Measurements from ENCODE around the gene HES4.
A peak's percentile ranks its signal among the peaks of the same experiment; 100 is the strongest.

The HES4 gene, protein sequence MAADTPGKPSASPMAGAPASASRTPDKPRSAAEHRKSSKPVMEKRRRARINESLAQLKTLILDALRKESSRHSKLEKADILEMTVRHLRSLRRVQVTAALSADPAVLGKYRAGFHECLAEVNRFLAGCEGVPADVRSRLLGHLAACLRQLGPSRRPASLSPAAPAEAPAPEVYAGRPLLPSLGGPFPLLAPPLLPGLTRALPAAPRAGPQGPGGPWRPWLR

DNA sequence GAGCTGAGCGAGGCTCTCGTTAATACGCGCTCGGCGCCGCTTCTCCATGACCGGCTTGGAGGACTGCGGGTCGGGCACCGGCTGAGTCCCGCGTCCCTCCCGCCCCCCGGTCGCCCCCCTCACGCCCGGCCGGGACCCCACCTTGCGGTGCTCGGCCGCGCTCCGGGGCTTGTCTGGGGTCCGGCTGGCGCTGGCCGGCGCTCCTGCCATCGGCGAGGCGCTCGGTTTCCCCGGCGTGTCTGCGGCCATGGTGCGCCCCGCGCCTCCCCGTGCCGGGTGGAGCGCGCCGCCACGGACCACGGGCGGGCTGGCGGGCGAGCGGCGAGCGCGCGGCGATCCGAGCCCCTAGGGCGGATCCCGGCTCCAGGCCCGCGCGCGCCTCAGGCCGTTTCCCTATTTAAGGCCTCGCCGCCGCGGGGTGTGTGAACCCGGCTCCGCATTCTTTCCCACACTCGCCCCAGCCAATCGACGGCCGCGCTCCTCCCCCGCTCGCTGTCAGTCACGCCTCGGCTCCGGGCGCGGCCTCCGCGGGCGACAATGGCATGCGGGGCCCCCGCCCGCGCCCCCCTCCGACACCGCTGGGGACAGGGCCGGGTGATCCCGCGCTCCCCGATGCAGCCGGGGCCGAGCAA, at the start of gene HES4:
TSS of gene HES4 (minus strand) at position 373 of the 632 bp plus-strand sequence. CDS start at position 249, 124 bp downstream.
- DNase-seq, result peak; percentile 95

DNA sequence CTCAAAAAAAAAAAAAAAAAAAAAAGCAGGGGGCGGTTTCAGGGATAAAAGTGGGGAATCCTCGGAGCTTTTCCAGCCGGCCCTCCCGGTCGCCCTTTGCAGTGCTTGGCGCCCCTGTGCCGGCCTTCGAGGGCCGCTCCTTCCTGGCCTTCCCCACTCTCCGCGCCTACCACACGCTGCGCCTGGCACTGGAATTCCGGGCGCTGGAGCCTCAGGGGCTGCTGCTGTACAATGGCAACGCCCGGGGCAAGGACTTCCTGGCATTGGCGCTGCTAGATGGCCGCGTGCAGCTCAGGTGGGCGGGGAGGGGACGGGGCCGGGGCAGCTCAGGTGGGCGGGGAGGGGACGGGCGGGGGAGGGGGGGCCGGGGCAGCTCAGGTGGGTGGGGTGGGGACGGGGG, 48.9 kb upstream of the HES4 start:
- no peak for DNase-seq

DNA sequence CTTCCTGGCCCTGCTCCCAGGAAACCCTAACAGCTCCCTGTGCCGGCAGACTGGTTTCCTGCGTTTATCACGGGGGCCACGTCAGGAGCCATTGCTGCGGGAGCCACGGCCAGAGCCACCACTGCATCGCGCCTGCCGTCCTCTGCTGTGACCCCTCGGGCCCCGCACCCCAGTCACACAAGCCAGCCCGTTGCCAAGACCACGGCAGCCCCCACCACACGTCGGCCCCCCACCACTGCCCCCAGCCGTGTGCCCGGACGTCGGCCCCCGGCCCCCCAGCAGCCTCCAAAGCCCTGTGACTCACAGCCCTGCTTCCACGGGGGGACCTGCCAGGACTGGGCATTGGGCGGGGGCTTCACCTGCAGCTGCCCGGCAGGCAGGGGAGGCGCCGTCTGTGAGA, 48.1 kb upstream of the HES4 start:
- DNase-seq, result no peak

DNA sequence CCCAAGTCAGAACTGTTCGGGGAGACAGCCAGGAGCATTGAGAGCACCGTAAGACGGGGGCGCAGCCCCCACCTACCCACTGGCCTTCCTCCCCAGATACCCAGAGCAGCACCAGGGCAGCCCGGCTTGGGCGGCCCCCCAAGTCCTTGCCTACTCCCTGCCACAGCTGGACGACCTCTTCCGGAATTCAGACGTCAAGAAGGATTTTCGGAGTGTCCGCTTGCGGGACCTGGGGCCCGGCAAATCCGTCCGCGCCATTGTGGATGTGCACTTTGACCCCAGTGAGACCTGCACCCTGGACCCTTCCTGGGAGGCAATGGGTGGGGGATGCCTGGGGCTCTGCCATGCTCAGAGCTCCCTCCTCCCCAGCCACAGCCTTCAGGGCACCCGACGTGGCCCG, 47.5 kb upstream of the HES4 start:
- DNase-seq, result no peak

DNA sequence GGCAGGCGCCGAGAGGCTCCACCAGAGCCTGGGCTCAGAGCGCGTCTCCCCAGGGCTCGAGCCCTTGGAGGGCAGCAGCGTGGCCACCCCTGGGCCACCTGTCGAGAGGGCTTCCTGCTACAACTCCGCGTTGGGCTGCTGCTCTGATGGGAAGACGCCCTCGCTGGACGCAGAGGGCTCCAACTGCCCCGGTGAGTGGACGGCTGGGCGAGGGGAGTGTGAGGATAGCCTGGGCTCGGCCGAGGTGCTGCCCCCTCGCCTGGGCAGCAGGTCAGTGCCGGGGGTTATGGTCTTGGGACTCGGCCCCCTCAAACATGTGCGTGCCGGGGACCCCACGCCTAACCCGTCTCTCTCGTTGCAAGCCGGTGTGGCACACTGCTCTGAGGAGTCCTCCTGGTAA, 46.9 kb upstream of the HES4 start:
- DNase-seq, result no peak

DNA sequence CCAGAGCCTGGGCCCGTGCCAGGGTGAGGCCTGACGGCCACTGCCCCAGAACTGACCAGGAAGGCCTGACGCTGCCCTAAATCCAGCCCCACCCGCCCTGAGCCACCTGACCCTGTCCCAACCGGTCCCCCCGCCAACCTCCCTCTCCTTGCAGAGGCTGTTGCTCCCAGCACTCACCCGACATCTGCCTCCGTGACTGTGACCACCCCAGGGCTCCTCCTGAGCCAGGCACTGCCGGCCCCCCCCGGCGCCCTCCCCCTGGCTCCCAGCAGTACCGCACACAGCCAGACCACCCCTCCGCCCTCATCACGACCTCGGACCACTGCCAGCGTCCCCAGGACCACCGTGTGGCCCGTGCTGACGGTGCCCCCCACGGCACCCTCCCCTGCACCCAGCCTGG, 46.3 kb upstream of the HES4 start:
- no peak for DNase-seq

DNA sequence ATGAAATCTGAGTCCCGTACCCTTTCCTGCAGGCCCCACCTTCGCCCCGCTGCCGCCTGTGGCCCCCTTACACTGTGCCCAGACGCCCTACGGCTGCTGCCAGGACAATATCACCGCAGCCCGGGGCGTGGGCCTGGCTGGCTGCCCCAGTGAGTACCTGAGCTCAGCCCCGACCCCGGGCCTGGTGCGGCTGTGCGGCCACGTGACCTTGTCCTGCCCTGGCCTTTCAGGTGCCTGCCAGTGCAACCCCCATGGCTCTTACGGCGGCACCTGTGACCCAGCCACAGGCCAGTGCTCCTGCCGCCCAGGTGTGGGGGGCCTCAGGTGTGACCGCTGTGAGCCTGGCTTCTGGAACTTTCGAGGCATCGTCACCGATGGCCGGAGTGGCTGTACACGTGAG, 45.2 kb upstream of the HES4 start:
- DNase-seq, result no peak

DNA sequence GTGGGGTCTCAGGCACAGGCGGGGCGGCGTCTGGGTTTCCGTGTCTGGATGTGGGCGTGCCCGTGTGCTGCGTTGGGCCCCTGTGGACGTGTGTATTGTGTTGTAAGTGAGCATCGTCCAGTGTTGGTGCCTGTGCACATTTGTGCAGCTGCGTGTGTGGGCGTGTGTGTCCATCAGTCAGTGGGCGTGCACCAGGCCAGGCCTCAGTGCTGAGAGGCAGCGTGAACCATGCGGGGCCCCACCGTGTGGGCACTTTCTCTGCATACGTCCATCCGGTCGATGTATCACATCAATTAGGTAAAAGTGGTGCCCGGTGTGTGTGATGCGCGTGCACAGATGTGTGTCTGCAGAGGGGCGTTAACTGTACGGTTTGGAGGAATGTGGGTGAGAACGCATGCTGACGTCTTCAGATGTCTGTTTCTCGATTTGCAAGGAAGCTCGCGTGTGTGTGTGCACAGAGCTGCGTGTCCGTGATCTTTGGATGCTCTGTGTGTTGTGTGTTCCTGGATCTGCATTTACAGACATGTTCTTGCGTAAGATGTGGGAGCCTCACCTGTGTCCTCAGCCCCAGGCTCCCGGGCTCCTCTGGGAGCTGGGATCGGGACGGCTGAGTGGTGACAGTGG, 44.7 kb upstream of the HES4 start:
- DNase-seq, result no peak

DNA sequence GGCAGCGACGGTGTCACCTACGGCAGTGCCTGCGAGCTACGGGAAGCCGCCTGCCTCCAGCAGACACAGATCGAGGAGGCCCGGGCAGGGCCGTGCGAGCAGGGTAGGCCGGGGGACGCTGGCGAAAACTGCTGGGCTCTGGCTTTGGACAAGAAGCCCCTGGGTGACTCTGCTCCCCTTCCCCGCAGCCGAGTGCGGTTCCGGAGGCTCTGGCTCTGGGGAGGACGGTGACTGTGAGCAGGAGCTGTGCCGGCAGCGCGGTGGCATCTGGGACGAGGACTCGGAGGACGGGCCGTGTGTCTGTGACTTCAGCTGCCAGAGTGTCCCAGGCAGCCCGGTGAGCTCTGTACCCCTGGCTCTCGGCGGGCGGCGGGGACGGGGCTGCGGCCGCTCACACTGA, 44.0 kb upstream of the HES4 start:
- DNase-seq, result no peak

DNA sequence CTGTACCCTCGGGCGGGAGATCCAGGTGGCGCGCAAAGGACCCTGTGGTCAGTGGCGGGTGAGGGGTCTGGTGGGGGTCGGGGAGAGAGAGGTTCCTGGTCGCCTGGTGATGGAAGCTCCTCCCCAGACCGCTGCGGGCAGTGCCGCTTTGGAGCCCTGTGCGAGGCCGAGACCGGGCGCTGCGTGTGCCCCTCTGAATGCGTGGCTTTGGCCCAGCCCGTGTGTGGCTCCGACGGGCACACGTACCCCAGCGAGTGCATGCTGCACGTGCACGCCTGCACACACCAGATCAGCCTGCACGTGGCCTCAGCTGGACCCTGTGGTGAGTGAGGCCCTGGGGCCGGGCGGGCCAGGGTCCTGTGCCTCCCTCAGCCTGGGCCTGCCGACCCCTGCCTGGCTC, 43.5 kb upstream of the HES4 start:
- no peak for DNase-seq

DNA sequence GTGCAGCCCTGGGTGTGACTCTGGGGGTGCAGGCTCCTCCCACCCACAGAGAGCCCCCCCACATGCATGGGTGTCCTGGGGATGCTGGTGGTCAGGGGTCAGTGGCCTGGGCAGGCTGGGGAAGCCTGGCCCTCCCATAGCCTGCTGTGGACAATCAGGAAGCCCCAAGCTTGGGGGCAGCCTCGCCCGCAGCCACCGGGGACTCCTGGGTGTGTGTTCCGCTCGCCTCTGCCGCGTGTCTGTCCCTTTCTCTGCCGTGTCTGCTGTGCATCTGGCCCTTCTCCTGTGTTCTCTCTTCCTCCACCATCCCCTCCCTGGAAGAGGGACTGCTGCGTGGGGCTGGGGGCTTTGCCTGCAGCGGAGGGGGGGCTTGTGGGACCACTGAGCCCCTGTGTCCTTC, 42.9 kb upstream of the HES4 start:
- DNase-seq, result no peak

DNA sequence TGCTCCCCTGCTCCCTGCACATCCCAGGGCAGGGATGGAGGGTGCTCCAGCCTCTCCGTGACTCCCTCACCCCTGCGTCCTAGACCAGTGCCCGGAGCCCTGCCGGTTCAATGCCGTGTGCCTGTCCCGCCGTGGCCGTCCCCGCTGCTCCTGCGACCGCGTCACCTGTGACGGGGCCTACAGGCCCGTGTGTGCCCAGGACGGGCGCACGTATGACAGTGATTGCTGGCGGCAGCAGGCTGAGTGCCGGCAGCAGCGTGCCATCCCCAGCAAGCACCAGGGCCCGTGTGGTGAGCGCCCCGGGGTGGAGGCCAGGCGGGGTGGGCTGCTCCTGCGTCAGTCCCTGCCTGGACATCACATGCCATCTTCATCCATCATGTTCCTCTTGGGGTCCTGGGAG, 42.0 kb upstream of the HES4 start:
- DNase-seq, result no peak

DNA sequence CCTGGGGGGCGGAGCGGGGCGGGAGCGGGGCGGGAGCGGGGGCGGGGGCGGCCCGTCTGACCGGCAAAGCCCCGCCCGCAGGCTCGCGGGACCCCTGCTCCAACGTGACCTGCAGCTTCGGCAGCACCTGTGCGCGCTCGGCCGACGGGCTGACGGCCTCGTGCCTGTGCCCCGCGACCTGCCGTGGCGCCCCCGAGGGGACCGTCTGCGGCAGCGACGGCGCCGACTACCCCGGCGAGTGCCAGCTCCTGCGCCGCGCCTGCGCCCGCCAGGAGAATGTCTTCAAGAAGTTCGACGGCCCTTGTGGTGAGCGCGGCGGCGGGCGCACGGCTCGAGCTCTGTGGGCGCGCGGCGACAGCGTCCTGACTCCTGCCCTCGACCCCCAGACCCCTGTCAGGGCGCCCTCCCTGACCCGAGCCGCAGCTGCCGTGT, 41.2 kb upstream of the HES4 start:
- DNase-seq, result no peak

DNA sequence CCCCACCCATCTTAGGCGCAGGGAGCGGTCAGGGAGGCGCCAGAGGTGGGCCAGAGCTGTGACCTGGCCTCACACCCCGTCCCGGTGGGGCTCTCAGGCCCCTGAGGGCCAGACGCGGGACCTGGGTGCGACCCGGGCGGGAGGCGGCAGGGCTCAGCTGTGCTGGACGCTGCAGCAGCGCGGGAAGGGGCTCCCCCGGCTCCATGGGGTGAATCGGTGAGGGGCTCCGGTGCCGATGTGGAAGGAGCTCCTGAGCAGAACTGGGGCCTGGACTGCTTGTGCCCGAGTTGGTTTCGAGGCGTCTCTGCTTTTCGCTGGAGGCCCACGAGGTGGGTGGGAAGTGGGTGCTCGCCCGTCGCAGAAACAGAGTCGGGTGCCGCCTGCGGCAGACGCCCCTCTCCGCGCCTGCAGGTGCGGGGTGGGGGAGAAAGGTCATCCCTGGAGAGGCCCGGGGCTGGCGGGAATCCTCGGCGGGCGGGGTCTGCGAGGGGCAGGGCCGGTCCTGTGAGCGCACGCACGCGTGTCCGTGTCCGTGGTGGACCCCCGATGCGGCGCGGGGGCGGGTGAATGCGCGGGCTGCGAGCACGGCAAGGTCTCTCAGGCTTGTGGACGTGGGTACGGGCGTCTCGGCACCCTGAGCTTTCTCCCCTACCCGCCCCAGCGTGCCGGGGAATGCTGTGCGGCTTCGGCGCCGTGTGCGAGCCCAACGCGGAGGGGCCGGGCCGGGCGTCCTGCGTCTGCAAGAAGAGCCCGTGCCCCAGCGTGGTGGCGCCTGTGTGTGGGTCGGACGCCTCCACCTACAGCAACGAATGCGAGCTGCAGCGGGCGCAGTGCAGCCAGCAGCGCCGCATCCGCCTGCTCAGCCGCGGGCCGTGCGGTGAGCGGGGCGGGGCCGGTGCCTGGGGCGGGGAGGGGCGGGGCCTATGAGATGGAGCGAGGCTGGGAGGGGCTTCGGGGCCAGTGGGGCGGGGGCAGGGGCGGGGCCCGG, 40.4 kb upstream of the HES4 start:
- peak; percentile 96 for DNase-seq

DNA sequence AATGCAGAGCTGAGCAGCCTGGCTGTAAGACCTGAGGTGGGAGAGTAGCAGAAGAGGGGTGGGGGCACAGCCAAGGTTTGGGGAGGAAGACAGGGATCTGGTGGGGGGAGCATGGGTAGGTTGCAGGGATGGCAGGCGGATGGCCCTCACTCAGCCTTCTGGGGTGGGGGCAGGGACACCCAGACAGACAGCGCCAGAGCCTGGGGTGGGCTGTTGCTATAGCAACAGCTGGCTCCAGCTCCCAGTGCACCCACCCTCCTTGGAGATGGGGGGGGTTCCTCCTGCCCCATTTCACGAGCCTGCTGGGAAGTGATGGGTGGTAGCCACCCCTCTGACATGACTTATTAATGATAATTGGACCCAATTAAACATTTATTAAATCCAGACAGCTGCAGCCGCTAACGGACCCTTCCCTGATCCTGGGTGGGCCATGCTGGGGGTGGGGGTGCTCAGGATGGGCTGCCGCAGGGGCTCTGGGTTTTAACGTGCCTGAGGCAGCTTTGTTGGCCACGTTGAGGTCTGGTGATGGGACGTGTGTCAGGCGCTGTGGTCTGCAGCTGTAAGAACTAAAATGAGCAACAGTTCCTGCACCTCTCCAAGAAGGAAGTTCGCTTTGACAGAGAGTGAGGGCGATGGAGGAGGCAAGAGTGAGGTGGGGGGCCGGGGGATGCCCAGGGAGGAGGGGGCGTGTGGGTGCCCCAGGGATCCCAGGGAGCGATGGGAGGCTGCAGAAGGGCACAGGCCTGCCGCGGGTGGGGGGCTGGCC, 39.4 kb upstream of the HES4 start:
- no peak for DNase-seq

DNA sequence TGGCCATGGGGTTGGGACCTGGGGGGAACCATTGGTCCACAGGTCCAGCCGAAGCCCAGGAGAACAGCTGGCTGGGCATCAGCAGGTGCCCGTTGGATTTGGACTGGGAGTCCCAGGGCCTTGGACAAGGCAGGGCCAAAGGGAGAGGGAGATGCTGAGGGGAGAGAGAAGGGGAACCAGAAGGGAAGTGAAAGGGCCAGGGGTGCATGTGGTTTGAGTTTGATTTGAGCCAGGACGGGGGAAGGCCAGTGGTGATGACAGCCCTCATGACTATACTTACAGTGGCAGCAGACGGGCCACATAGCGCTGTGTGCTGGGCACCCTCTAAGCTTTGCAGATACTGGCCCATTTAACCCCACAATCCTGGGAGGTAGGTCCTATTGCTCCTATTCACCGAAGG, 38.8 kb upstream of the HES4 start:
- no peak for DNase-seq

DNA sequence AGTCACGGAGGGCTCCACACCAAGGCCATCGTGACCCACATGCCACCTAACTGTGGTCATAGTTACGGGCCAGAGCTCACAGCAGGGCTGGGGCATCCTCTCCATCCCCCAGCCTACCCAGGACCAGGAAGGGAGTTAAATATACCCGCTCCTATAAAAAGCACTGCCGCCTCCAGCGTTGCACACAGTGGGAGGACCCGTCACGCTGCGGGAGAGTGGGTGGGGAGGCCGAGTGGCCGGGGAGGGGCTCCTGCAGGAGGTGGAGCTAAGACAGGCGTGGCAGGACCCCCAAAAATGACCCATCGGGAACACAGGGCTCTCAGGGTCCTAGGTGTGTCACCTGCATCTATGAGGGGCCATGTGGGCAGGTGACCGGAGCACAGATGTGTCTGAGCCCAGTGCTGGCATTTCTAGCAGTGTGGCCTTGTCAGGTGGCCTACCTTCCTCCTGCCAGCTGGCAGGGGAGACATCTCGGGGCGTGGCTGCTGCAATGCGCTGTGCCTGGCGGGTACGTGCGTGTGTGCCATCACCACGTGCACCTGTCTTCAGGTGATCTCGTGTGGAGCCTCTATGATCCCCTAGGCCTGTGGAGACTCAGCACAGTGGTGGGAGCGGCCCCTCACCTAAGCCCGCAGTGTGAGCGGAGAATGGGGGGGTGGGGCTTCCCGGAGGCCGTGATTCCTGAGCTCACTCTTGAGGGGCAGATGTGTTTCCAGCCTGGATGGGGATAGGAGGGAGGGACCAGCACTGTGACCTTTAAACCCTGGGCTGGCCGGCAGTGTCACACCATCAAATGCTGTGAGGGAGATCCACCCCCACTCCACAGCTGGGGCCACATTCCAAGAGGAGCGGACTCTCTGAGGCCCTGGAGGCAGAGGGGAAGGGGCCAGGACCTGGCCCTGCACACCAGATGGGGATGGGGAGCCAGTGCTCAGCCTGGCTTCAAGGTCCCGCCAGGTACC, 37.8 kb upstream of the HES4 start:
- no peak for DNase-seq

DNA sequence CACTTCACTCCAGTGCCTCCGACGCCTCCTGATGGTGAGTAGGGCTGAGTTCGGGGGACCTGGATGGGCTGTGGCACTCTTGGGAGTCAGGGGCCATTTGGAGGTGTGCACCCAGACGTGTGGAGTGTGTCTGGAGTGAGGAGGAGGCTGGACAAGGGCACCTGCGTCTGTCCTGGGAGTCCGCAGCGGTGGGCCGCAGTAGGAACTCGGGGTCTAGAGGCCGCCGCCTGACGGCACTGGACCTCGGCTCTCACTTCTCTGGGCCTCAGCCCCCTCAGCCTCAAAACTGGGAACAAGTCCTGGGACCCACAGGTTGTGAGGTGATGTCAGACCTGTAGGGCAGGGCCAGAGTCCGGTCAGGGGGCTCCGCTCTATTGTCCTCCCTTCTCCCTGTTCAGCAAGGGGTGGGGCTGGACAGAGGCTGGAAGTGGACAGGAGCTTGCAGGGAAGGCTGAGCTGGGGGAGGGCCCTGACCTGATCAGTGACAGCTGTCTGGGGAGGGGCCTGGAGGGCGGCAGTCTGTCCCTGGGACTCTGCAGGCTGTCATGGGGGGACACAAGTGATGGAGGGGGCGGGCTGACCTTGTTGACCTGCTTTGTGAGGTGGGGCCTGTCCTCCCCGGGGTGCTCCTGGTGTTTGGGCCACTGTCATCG, 35.5 kb upstream of the HES4 start:
- no peak for DNase-seq

DNA sequence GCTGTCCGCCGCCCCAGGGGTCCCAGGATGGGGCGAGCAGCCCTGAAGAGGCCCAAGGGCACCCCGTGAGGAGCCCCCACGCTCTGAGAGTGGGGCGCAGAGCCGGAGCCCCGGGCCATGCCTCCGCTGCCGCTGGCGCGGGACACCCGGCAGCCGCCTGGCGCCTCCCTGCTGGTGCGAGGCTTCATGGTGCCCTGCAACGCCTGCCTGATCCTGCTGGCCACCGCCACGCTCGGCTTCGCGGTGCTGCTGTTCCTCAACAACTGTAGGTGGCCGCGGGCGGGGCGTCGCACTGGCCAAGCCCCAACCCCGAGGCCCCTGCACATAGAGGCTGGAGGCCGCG, 34.5 kb upstream of the HES4 start:
- DNase-seq, result no peak

DNA sequence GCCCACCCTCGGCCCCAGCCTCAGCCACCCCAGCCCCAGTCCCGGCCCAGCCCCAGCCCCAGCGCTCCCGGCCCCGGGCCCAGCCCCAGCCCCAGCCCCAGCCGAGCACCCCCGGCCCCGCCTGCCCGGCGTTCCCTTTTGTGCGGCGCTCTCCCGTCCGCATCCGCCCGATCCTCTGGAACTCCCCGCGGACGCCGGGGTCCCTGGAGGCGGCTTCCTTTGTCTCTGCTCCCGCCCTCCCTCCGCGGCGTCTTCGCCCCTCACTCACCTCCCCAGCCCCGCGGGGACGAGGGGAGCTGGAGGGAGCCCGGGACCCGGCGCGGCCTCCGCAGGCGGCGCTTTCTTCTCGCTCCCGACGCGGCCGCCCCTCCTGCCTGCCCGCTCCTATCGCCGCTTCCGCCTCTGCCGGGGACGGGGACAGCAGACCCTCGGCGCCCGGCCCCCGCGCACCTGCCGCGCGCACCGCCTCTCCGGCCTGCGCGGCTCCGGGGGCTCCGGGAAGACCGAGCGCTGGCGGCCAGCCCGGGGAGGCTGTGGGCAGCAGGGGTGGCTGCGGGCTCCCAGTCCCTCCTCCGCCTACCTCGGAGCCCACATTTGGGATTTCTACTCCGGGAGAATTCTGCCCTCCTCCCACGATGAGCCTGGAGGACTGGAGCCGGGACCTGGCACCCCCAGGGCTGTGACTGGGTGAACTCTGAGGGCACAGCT, 34.0 kb upstream of the HES4 start:
- no peak for DNase-seq
